ENCODE data around the gene KRI1. TPM values are rescaled to one million over a fixed set of nuclear protein-coding genes. Genes with fewer than 3 reads are reported as not detected.

The KRI1 gene
- total RNA-seq, 4 donors from 2014 or later = 16.0 to 28.0 (median 20.1) TPM

- WGBS, 2 donors (ENCODE audit: low coverage in 1 of 2) = 41 to 42% methylated on average over 4 to 5 of the region's 9 CpGs
- TF ChIP-seq CTCF (IDR thresholded peaks at IDR 0.05) = no peak
- no peak for TF ChIP-seq POLR2AphosphoS5 (IDR thresholded peaks at IDR 0.05)
- no peak for TF ChIP-seq EP300 (IDR thresholded peaks at IDR 0.05)
- TF ChIP-seq POLR2A (IDR thresholded peaks at IDR 0.05) = no peak
- peak overlapping the region in 1 of 2 donors; percentile 99 for H3K4me3 ChIP-seq
These were observed 38.2 kb upstream of the KRI1 start for GRCh38 chr19:10603873-10604459.

GRCh38 chr19:10603084-10603872 lies 37.5 kb upstream of the KRI1 start:
- H3K9me3 ChIP-seq = no peaks in the 10 kb centered on the region
- no peaks in the 10 kb centered on the region for H3K36me3 ChIP-seq
- peak overlapping the region; percentile 79 to 99 for H3K4me3 ChIP-seq
- peak overlapping the region; percentile 65 to 95 (median 92) for H3K27ac ChIP-seq
- no peak for TF ChIP-seq POLR2A (IDR thresholded peaks at IDR 0.05)
- no peak for TF ChIP-seq POLR2AphosphoS5 (IDR thresholded peaks at IDR 0.05)
- no peak for TF ChIP-seq CTCF (IDR thresholded peaks at IDR 0.05)
- no peak for TF ChIP-seq EP300 (IDR thresholded peaks at IDR 0.05)
- ATAC-seq = peak; percentile 8
- WGBS, 2 donors (ENCODE audit: low coverage in 1 of 2) = 0% methylated on average over 8 of the region's 19 CpGs; no CpG with 5 or more reads in 1 of the 2 donors
- peaks cover 0 to 32% (median 14%) of the 10 kb centered on the region in 3 donors for H3K4me1 ChIP-seq
- H3K27me3 ChIP-seq = peaks cover 2% of the 10 kb centered on the region

More at GRCh38 chr19:10603873-10604459, 38.2 kb upstream of the KRI1 start:
- Histone ChIP-seq H3K27me3 (no peaks in the 10 kb centered on the region), H3K9me3 (no peaks in the 10 kb centered on the region), H3K36me3 (no peaks in the 10 kb centered on the region), H3K27ac (peak overlapping the region; percentile 65 to 95 (median 92)), H3K4me1 (peaks cover 0 to 32% (median 14%) of the 10 kb centered on the region in 3 donors)
- ATAC-seq = no peak

GRCh38 chr19:10602330-10603083 lies 36.7 kb upstream of the KRI1 start:
- peaks cover 0 to 32% (median 14%) of the 10 kb centered on the region in 3 donors for H3K4me1 ChIP-seq
- peak overlapping the region; percentile 79 to 99 for H3K4me3 ChIP-seq
- H3K27ac ChIP-seq = peak overlapping the region; percentile 65 to 95 (median 92)
- no peaks in the 10 kb centered on the region for H3K36me3 ChIP-seq
- 0% methylated on average over 5 to 6 of the region's 76 CpGs for WGBS, 2 donors (ENCODE audit: low coverage in 1 of 2)
- peaks cover 9% of the 10 kb centered on the region for H3K27me3 ChIP-seq
- ATAC-seq = peak; percentile 98
- no peaks in the 10 kb centered on the region for H3K9me3 ChIP-seq
- TF ChIP-seq POLR2A (IDR thresholded peaks at IDR 0.05) = peak; percentile 38 to 47
- TF ChIP-seq CTCF (IDR thresholded peaks at IDR 0.05) = no peak
- peak; percentile 62 for TF ChIP-seq POLR2AphosphoS5 (IDR thresholded peaks at IDR 0.05)

- ATAC-seq = no peak
- Histone ChIP-seq H3K27me3 (peaks cover 11% of the 10 kb centered on the region), H3K36me3 (no peaks in the 10 kb centered on the region), H3K27ac (peak overlapping the region in 3 of 4 donors; percentile 30 to 95 (median 91)), H3K9me3 (no peaks in the 10 kb centered on the region), H3K4me3 (peak overlapping the region in 1 of 2 donors; percentile 99), H3K4me1 (peaks cover 0 to 32% (median 14%) of the 10 kb centered on the region in 3 donors)
- TF ChIP-seq POLR2A (IDR thresholded peaks at IDR 0.05) (no peak), CTCF (IDR thresholded peaks at IDR 0.05) (no peak), POLR2AphosphoS5 (IDR thresholded peaks at IDR 0.05) (no peak), EP300 (IDR thresholded peaks at IDR 0.05) (no peak)
- 22 to 50% methylated on average over 1 to 6 of the region's 7 CpGs for WGBS, 2 donors (ENCODE audit: low coverage in 1 of 2)
These were observed 36.2 kb upstream of the KRI1 start for GRCh38 chr19:10601999-10602329.

All from gastroesophageal sphincter (tissue), 4 donors.